Ecto neural progenitor cell (in vitro differentiated cells): ENCODE measurements around the gene PPP2CA.
"Not testable (repeated sequence)": the region's sequence is repeated elsewhere in the genome, so short reads cannot be mapped to it uniquely, and the experiment has no call there.

Experiments
- DNase-seq: peaks from one replicate; pipeline ENCODE4 v3.0.0-alpha.2; 2018; ENCODE audit warnings: low spot score

PPP2CA gene

GRCh38 chr5:134189031-134189430, 36.8 kb downstream of the PPP2CA start:
- no peak for DNase-seq

GRCh38 chr5:134188092-134188491, 37.8 kb downstream of the PPP2CA start:
- DNase-seq, result no peak

DNA sequence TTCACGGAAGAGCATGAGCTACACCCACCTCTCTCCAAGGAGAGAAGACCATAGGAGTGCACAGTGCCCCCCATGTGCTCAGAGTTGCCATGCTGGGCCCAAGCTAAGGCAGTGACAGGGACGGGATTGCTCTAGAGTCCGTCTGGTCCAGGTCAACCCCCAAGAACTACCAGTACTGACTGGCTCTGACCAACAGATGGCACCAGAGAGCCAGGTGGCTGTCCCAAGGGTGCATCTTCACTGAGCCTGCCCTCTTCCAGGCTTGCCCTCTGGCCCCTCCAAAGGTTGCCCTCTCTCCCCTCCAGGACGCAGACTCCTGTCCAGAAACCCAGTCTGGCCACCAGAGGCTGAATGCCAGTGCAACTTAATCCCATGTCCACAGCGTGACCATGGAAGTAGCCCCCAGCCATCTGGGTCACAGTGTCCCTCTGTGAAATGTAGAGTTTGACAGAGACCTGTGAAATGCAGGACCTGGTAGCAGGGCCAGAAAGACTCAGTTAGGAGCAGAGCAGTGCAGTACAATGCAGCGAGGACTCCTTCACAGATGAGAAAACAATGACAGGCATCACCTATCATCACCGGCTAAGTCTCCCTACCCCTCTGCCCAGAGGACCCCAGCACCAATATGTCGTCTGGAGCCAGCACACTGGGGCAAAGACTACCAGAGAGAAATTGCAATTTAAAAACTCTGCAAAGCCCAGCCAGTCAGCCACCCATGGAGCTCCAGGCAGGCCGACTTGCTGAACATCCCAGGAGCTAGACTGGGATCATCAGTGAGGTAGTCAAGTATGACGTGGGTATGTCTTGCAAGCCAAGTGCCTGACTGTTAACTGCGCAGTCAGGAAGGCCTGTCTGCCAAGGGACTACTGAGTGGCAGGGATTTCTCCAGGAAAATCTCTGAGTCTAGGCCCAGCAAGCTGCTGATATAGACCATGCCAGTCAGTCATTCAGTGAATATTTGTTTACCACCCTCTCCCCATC, 41.4 kb downstream of the PPP2CA start:
- peak; percentile 84 for DNase-seq

DNA sequence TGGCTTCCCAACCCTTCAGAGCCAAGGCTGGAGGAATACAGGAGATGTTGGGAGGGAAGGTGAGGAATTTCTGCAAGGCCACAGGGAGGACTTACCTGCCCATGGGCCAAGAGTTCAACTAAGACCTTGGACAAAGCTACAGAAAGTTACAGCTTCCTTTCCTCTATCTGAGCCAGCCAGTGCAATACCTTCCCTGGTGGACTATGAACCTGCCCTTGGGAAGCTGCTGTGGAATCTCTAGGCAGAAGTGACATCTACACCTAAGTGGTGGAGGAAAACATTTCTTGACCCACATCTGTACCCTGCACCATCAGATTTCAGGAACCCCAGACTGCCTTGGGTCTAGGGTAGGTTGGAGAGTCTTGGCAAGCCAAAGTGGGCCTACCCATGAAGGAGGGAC, 42.4 kb downstream of the PPP2CA start:
- DNase-seq, result no peak

GRCh38 chr5:134178096-134178419, 47.8 kb downstream of the PPP2CA start:
- DNase-seq, result no peak

GRCh38 chr5:134177369-134178095, 48.3 kb downstream of the PPP2CA start:
- DNase-seq, result peak; percentile 52

DNA sequence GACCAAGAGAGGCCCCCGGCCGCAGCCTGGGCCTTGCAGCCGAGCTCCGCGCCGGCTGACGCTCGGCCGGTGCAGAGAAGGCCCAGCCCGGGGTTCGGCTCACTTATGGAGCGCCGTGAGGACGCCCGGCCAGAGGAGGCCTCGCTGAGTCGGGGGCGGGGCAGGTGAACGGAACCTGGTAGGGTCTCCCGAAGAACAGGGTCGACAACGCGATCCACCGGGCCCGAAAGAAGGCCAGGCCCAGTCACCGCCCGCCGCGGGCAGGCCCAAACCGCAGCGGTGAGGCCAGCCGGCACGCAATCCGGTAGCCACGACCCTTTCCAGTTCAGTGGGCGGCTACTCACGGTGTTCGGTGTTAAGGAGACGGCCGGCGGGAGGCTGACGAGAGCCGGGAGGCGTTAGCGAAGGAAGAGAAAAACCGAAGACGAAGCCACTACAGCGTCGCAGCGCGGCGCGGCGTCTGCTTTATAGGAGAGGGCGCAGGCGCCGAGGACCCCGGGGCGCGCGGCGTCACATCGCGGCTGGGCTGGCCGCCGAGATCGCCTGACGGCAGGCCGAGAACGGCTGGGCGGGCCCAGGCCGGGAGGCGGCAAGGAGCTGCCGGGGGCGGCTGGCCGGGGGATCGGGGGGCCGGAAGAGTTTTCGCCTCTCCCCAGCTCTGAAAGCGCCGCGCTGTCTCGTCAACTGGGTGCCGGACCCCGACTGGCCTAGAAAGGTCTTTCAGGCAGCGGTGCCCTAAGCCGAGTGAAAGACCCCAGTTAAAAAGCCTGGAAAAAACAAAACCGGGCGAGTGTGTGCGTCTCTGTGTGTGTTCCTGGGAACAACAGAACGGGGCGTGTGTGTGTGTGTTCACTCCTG, 49.1 kb downstream of the PPP2CA start, which contains the start of gene SKP1:
Gene SKP1 (minus strand): TSS at position 440 of the 858 bp plus-strand sequence. CDS start 2,928 bp downstream, outside the sequence.
- DNase-seq, result peak; percentile 92

DNA sequence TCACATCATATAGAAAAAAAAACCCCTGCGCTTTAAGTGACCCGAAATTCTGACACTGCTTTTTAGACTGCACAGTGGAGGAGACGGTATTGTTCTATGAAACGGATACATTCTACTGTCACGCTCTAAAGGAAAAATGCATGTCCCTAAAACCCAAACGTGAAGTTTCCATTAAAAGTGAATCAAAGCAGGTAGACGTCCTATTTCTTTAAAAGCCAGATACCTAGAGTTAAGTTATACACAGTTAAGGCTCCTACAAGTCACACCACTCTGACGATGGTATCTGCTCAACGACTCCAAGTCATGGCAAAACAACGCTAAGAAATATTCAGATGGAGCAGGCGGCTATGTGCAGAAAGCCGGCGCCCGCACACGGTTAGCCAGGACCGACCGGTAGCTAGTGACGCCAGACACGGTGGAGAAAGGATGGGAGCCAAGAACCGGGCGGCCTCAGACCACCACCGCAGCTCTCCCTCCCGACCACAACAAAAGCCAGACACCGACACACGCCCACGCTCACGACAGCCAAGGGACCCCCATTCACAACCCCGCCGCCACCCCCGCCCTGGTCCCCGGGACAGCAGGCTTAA, 49.9 kb downstream of the PPP2CA start:
- no peak for DNase-seq

DNA sequence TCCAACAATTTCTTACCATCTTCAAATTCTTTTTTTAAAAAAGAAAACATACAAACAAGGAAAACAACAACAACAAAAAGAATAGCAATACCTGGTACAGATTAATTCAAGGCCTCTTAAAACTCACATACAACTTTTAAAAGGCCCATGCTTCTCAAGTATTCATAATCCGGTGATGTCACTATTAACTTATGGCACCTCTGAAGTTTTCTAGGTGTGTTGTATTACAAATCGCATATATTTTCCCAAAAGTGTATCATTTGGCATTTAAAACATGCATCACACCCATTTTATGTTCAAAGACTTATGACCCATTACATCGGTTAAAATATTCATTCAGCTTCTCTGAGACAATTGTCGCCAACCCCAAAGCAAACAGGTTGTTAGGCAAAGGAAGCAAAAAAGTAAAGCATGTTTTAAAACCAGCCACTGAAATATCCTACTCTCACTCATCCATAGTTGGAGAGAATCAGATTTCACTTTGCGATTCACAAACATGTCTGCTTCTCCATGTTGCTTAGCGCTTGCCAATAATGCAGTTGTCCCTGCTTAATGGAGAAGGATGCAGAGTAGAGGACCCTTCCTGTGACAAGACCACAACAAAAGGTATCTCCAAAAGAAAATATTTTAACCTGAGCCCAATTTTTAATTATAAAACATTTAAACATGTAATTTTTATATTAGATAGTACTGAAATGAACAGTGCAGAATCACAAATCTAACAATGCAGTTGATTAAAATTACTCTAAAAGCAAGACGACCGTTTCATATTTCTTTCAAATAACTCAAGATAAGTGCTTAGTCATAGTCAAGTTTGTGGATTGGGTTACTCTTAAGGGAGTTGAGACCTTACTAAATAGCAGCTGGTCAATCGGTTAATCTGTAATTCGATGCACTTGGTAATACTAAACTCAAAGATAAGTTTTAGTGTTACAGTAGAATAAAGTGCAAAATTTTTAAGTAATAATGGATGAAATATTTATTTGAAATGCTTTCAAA, 50.7 kb downstream of the PPP2CA start:
- DNase-seq, result no peak

DNA sequence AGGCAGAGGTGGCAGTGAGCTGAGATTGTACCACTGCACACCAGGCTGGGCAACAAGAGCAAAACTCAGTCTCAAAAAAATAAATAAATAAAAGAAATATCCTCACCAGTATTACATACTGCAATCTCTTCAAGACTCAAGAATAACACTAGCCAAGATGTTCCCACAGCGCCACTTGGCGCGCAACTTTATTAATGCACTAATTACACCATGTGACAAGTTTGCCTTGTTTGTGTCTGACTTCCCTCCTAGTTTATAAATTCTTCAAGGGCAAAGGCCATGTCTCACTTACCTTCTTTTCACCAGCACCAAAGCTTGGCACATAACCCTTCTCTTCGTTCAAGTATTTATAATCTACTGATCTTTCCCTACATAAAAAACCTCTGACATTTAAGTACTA, 53.9 kb downstream of the PPP2CA start:
- DNase-seq, result no peak

GRCh38 chr5:134162592-134162991, 63.3 kb downstream of the PPP2CA start:
- no peak for DNase-seq

- no peak for DNase-seq
Observed at GRCh38 chr5:134161513-134162395, 64.1 kb downstream of the PPP2CA start.

DNA sequence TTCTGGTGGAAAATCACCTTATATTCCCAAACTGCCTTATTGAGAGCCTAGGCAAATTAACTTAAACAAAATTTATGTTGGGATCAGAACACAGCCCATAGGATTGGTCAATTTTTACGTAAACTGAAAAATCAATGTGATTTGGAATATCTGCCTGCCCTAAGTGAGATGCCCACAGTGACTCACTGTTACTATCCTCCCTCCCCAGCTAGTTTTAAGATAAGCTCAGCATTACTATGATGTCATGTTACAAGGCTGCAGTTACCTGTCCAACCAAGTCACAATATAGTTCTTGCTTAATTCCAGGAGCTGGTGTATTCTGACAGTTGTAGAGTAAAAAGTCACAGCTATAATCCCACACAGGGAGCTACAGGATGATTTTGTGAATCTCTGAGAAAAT, 72.2 kb downstream of the PPP2CA start:
- DNase-seq, result no peak

- no peak for DNase-seq
Observed at GRCh38 chr5:134153241-134153640, 72.6 kb downstream of the PPP2CA start.

GRCh38 chr5:134152173-134152832, 73.6 kb downstream of the PPP2CA start:
- not testable (repeated sequence) for DNase-seq

DNA sequence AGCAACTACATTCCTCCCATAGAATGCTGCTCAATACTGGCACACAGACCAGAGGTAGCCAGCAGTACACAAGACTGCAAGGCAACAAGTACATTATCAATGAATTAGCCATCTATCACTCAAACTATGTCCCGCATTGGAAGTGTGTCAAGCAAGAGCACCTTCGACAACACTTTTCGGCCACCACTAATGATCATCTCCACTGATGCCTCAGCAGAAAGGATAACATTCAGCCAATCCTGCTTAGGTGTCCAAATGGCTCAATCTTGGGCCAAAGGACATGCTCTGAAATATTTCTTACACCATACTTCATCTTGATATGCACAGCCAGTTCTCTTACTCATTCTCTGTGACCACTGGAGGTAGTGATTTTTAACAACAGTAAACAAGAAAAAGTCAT, 74.2 kb downstream of the PPP2CA start:
- no peak for DNase-seq

DNA sequence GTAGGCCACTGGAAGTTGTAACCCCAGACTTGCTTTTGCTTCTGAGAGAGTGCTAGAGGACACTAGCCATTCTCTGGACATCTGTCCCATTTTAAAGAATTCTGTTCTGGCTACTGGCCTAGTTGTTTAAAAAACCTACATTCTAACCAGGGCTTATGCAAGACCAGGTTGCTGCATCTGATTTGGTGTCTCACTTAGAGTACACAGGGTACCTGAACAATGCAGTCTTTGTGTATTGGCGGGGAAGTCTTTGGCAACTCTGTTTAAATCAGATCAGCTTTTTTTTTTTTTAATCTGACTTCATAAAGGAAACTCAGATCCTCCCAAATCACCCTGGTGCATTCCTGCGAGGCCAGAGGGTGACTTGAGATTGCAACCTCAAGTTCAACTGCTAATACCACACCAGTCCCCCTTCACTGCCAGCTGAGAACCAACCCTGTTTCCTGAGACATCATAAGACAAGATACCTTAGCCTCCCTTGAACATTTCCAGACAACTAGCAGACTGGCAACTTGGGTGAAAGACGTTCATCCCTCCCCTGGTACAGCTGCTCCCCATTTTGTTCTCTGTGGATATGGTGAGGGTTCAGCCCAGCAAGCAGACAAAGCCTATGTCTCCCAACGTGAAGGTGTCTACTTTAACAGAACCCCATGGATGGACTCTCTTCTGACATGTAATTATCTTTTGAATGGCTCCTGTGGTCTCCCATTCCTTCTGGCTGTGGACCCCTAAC, 76.1 kb downstream of the PPP2CA start:
- DNase-seq, result no peak

GRCh38 chr5:134148986-134149539, 76.8 kb downstream of the PPP2CA start:
- no peak for DNase-seq
